ENCODE data around the gene PLXNA4. TPM values are rescaled to one million over a fixed set of nuclear protein-coding genes. Genes with fewer than 3 reads are reported as not detected.

PLXNA4 gene
- total and polyA plus RNA-seq, 2 donors (not counting 1 experiment from before 2014, with no cell fraction given) = not detected

DNA sequence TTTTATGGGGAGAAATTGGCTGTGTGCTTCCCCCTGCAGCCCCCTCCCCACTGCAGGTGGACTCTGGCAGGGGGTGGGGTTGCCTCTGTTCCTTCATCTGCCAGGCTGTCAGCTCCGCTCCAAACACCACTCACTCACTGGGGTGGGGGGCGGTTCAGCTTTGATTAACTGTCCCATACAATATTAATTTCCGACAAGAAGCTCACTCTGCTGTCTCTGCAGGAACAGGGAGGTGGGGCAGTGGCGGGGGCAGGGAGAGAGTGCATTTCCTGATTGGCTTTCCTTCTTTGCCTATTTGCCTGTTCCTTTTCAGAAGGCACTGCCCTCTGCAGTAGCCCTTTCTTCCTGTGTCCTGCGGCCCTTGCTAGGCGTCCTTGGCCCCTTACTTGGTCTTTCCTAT lies 500.8 kb downstream of the PLXNA4 start:
- Mint-ChIP-seq H3K9me3 (ENCODE audit: insufficient read depth) (no peaks in the 10 kb centered on the region), H3K4me3 (no peak overlapping the region), H3K27me3 (peaks cover 16% of the 10 kb centered on the region), H3K27ac (no peak overlapping the region), H3K4me1 (no peaks in the 10 kb centered on the region)
- no peaks in the 10 kb centered on the region for H3K36me3 ChIP-seq (replicated peaks in 1 of 2; ENCODE audit: control extremely low read depth in 1 of 2, control insufficient read depth in 1 of 2, extremely low read depth in 1 of 2, insufficient read depth in 2 of 2, low read length in 1 of 2)
- ChIA-PET CTCF (no interaction called here), POLR2A (no interaction called here)
- no peaks in the 10 kb centered on the region for H3K4me1 ChIP-seq (ENCODE audit: control insufficient read depth in 2 of 2, insufficient read depth in 2 of 2, low read length in 2 of 2)
- TF ChIP-seq EZH2 (IDR thresholded peaks at IDR 0.05; ENCODE audit: borderline replicate concordance, insufficient read depth, low read depth, low read length, poor library complexity, severe bottlenecking) (no peak), CTCF (IDR thresholded peaks at IDR 0.05) (no peak)
- DNase-seq (no peak), ATAC-seq (ENCODE audit: low read depth) (no peak)
- intact Hi-C loops (cut with micrococcal nuclease) = no loop called here
- no peak overlapping the region for H3K9ac ChIP-seq (ENCODE audit: low read length)
- H4K20me1 ChIP-seq (ENCODE audit: control insufficient read depth, insufficient read depth, low read length, poor library complexity, severe bottlenecking) = no peaks in the 10 kb centered on the region
- H3K79me2 ChIP-seq (ENCODE audit: control insufficient read depth, insufficient read depth, low read length) = no peaks in the 10 kb centered on the region
- H3K4me2 ChIP-seq (replicated peaks; ENCODE audit: low read depth, low read length, poor library complexity, severe bottlenecking) = no peak overlapping the region
- no peaks in the 10 kb centered on the region for H3K27me3 ChIP-seq (replicated peaks in 1 of 4; ENCODE audit: control extremely low read depth in 1 of 4, control insufficient read depth in 3 of 4, insufficient read depth in 4 of 4, low read length in 3 of 4)
- H3K4me3 ChIP-seq (ENCODE audit: control extremely low read depth in 1 of 5, extremely low read depth in 1 of 5, insufficient read depth in 1 of 5, low read depth in 2 of 5, low read length in 4 of 5) = no peak overlapping the region
- H3K9me3 ChIP-seq (ENCODE audit: control extremely low read depth in 1 of 3, control insufficient read depth in 2 of 3, insufficient read depth in 1 of 3, low read length in 2 of 3) = peaks cover 0 to 2% (median 0%) of the 10 kb centered on the region in 3 donors
- no peak overlapping the region for H2AFZ ChIP-seq (ENCODE audit: insufficient read depth, low read depth, low read length, poor library complexity, severe bottlenecking)
- H3K27ac ChIP-seq (ENCODE audit: low read length in 2 of 2) = no peak overlapping the region
- no CpG with 5 or more reads among the region's 6 CpGs for WGBS (ENCODE audit: insufficient coverage)

DNA sequence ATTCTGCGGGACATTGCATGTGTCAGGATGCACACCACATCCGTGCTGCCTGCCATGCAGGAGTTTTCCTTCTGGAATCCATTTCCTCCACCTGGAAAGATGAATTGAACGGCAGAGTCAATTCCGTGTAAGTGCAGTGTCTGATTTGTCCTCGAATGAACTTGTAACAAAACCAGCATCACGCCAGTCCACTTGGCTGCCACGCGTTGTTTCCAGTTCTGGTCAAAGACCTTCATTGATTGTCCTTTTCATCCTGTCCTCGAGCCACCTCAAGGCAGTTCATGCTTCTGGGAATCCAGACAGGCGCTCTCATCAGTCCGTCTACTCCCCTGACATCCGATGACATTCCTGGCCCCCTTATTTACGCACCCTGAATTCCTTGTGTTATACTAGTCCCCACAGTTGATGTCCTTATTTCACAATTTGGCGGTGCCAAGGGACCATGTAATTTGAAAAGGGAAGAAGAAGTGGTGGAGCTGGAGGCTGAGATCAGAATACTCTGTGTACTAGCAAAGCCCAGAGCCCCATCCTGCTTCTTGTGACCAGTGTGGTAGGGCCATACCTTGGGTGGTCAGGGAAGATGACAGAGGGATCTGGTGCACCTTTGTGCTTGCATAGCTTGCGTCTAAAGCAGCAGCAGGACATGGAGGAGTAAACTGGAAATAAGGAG lies 502.2 kb downstream of the PLXNA4 start:
- no peak overlapping the region for H3K4me3 ChIP-seq (ENCODE audit: control extremely low read depth in 1 of 5, extremely low read depth in 1 of 5, insufficient read depth in 1 of 5, low read depth in 2 of 5, low read length in 4 of 5)
- H3K79me2 ChIP-seq (ENCODE audit: control insufficient read depth, insufficient read depth, low read length) = no peaks in the 10 kb centered on the region
- no peak overlapping the region for H3K4me2 ChIP-seq (replicated peaks; ENCODE audit: low read depth, low read length, poor library complexity, severe bottlenecking)
- no peaks in the 10 kb centered on the region for H3K4me1 Mint-ChIP-seq
- no peaks in the 10 kb centered on the region for H3K9me3 Mint-ChIP-seq (ENCODE audit: insufficient read depth)
- peaks cover 16% of the 10 kb centered on the region for H3K27me3 Mint-ChIP-seq
- H3K4me1 ChIP-seq (ENCODE audit: control insufficient read depth in 2 of 2, insufficient read depth in 2 of 2, low read length in 2 of 2) = no peaks in the 10 kb centered on the region
- H3K36me3 ChIP-seq (replicated peaks in 1 of 2; ENCODE audit: control extremely low read depth in 1 of 2, control insufficient read depth in 1 of 2, extremely low read depth in 1 of 2, insufficient read depth in 2 of 2, low read length in 1 of 2) = no peaks in the 10 kb centered on the region
- no peak overlapping the region for H3K9ac ChIP-seq (ENCODE audit: low read length)
- no peaks in the 10 kb centered on the region for H4K20me1 ChIP-seq (ENCODE audit: control insufficient read depth, insufficient read depth, low read length, poor library complexity, severe bottlenecking)
- no peak overlapping the region for H3K27ac ChIP-seq (ENCODE audit: low read length in 2 of 2)
- no peaks in the 10 kb centered on the region for H3K27me3 ChIP-seq (replicated peaks in 1 of 4; ENCODE audit: control extremely low read depth in 1 of 4, control insufficient read depth in 3 of 4, insufficient read depth in 4 of 4, low read length in 3 of 4)
- ATAC-seq (ENCODE audit: low read depth) (no peak), DNase-seq (no peak)
- 93% methylated on average over 11 of the region's 15 CpGs for WGBS (ENCODE audit: insufficient coverage)
- H3K9me3 ChIP-seq (ENCODE audit: control extremely low read depth in 1 of 3, control insufficient read depth in 2 of 3, insufficient read depth in 1 of 3, low read length in 2 of 3) = peaks cover 0 to 2% (median 0%) of the 10 kb centered on the region in 3 donors
- no peak overlapping the region for H3K27ac Mint-ChIP-seq
- CTCF ChIA-PET = no interaction called here
- no peak overlapping the region for H2AFZ ChIP-seq (ENCODE audit: insufficient read depth, low read depth, low read length, poor library complexity, severe bottlenecking)
- POLR2A ChIA-PET = no interaction called here
- intact Hi-C loops (cut with micrococcal nuclease) = no loop called here
- TF ChIP-seq CTCF (IDR thresholded peaks at IDR 0.05) = no peak
- TF ChIP-seq EZH2 (IDR thresholded peaks at IDR 0.05; ENCODE audit: borderline replicate concordance, insufficient read depth, low read depth, low read length, poor library complexity, severe bottlenecking) = no peak
- H3K4me3 Mint-ChIP-seq = no peak overlapping the region

Data from B cell (primary cell).